GM19240 (cell line): ENCODE results near the gene ASF1B.

Source experiments
- DNase-seq: peaks from one replicate; pipeline ENCODE4 v3.0.0; 2011; ENCODE audit warnings: low spot score; ENCODE audit not compliant: insufficient read length

The ASF1B gene

DNA sequence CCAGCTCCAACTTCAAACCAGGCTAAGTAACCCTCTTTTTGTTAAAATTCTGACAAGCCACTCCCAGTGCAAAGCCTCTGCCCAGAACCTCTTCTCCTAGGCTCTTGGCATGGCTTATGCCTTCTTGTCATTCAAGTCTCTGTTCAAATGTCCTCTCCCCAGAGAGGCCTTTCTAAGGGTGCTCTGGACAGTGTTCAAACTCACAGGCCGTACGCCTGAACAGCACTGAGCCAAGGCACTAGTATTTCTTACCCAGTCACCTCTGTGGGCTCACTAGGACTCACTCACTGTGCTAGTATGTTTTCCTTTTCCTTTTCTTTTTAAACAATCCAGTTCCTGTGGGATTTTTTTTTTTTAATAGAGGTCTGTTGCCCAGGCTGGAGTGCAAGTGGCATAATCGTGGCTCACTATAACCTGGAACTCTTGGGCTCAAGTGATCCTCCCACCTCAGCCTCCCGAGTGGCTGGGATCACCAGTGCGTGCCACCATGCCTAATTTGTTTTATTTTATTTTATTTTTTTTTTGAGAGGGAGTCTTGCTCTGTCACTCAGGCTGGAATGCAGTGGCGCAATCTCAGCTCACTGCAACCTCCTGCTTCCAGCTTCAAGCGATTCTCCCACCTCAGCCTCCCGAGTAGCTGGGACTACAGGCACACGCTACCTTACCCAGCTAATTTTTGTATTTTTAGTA, 2.3 kb upstream of the ASF1B start:
- no peak for DNase-seq

DNA sequence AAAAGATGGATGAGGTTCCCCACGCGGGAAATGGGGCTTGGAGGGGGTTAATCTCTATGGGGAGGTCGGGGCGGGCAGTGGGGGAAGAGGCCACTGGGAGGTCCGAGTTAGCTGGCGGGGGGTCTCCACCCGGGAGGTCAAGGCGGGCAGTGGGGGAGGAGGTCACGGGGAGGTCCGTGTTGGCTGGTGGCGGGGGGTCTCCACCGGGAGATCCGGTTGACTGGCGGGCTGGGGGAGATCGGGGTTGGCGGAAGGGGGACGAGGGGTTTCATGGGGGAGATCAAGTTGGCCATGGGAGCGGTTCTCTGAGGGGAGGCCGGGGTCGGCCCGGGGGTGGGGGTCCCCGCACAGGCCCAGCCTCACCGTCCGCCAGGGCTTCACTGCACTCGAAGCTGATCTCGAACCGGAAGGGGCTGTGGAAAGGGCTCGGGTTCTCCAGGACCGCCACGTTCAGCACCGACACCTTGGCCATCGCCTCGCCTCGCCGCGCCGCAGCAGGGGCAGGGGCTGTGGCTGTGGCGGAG, 342 bp downstream of the ASF1B start:
- no peak for DNase-seq

DNA sequence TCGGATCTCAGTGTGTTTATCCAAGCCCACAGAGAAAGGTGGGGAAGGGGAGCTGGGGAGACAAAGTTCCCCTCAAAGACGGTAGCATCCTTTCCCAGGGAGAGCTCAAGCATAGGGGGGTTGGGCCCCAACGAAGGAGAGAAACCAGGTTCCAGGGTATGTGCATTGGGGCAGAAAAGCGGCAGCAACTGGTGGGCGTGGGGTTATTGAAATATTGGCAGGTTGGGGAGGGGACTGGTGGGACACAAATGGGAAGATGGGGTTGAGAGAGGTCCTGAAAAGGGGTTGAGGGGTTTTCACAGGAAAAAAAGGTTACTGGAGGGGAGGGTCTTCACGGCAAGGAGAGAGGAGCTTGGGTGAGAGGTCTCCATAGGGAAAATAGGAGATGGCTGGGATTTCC, 1.0 kb downstream of the ASF1B start:
- no peak for DNase-seq

DNA sequence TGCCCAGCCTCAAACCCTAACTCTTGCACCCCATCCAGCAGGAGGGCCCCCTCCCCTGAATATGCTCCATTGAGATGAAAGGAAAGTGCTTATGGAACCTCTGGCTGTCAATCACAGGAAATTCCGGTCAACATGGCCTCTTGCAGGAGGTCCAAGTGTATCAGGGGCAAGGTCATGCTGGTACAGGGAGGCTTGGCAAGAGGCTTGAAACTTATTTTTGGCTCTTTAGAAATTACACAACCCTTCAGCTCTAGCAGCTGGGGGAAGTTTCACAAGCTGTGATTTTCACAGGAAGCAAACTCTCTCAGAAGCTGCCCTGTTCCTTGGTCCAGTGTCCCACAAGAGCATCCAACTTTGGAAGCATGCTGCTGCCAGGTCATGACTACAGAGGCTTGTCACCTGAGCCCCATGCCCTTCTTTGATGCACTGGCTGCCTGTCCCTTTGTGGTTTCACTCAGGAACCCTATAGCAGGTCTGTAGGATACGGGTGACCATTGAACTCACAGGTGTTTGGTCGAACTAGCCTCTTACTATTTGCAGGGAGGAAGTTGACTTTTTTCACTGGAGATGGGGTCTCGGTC, 8.4 kb downstream of the ASF1B start:
- DNase-seq, result no peak

DNA sequence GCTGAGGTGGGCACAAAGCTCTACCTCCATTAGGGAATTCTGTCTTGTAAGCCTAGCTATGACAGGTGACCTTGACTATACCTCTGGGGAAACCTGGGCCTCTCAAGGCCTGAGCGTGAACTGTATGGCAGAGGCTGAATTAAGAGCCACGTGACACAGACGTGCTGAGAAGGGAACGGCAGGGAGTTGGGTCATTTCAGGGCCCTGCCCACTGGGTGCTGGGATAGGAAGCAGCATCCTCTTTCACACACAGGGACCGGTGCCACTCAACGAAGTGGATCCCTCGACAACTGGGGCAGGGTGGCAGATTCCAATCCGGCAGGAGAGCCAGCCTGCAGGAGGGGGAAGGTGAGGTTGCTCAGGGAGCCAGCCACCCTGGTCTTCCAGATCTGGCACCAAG, 9.2 kb downstream of the ASF1B start:
- DNase-seq, result no peak

DNA sequence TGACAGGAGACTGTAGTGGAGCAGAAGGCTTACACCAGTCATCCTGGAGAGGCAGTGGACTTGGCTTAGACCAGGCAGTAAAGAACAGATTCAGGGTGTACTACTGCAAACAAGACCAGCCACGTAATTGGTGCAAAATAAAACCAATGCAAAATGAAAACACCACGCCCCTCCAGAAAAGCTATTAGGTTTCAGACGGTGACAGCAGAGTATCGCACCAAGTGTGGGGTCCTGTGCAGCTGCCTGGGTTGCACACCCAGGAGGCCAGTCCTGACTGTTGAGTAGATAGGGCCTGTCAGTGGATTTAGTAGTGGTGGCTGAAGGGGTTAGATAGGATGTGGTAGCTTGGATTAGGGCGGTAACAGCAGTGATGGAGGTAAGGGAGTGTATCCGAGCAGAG, 13.5 kb downstream of the ASF1B start:
- DNase-seq, result no peak

DNA sequence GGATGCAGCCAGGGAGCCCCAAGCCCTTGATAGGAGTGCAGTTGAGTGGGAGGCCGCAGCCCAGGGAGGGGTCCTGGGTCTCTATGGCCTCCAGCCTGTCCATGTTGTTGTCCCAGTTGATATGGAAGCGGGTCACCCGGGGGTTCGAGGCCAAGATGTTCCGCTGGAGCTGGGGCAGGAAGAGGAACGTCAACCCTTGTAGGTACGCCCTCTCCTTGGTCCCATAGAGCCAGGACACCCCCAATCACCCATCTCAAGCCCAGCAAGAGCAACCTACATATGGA, 15.9 kb downstream of the ASF1B start:
- no peak for DNase-seq

DNA sequence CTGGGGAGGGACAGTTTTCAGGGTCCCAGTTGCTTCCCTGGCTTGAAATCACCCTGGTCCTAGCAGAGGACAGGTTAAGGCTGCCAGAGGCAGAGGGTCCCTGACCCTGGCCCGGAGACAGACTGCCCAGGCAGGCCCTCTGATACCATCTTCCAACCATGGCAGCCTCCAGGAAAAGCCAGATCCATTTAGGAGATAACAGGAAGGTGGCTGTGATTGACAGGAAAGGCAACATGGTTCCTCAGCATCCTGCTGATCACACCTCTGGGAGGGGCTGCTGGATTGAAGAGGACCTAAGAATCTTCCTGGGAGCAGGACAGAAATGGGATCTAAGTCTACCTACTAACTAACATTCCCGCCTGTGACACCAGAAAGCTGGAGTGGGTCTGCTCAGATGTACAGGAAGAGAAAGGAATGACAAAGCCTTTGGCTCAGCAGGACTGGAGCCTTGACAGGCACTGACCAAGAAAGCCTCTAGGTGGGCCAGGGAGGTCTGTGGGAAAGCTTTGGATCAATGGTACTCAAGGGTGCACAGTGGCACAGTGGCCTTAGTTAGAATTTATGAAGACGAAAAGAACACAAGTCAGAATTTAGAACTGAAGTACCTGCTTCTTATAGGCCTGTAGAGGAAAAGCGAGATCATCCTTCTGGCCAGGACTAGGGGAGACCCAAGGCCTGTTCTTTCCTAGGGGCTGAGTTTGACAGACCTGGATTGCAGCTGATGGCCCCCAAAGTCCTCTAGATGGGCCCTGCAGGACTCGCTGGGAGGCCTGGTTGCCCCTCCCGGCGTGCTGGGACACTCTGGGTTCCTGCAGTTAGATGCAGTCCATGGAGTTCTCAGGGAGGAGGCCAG, 16.5 kb downstream of the ASF1B start:
- DNase-seq, result no peak

DNA sequence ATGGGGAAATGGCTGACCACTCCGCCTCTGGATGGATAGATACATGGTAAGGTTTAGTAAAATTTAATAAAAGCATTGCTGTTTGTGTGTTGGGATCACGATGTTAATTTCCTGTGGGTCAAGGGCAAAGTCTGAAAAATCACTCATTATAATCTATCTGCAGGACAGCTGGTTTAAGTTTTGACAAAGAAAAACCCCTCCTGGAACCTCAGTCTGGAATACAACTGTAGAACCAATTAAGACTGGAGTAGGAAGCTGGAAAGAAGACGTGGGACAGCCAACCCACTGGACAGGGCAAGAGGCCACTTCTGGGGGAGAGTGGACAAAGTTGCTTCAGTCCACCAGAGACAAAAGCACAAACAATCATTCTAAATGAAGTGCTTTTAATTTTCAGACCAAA, 17.2 kb downstream of the ASF1B start:
- DNase-seq, result no peak

DNA sequence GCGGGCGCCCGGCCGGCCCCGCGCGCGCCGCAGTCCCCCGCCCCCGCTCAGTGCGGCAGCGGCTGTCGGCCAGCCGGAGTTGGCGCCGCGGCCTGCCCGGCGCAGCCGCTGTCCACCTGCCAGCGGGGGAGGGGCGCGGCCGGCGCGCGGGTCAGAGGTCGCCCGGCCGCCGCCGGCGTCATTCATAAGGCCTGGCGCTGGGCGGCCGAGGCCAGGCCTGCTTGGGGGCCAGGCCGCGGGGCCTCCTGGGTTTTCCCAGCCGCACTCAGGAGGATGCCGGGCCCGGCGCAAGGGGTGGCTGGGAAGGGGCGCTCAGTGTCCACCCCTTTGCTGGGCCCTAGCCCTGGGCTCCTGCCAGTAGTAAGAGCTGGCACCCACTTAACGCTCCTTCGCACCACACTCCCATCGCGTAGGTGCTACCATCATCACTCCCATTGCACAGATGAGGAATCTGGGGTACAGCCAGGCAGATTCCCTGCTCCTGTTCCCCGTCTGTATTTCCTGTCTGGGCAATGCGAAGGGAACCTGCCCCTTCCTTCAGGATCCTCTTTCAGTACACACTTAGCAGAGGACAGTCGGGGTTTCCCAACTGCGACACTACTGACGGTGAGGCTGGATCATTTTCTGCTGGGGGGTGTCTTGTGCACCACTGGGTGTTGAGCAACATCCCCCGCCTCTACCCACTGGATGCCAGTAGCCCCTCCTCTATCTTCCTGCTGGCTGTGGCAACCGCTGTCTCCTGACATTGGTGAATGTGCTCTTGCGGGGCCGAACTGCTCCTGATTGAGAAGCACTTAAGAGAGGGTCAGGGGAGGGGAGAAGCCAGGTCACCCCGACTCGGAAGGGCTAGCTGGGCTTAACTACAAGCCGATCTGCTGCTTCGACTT, 18.0 kb downstream of the ASF1B start:
- DNase-seq, result no peak

DNA sequence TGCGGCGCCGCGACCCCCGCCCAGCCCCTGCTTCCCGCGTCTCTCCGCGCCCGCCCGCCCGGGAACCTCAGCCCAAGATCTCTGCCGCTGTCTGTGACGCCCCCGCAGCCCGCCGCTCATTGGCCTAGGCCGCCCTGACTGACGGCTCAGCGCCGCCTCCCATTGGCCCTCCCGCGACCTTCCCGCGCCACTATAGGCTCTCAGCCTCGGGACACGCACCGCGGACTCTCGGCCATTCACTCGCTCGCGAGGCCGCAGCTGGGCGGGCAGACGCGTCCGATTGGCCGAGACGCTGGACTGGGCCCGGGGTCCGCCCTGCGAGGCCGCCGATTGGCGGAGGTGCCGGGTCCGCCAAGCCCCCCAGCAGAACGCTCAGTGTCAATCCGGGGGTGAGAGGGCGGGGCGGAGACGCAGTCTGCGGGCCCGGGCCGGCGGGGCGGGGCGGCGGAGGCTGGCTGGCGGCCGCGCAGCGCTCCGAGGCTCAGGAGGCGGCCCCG, 18.7 kb downstream of the ASF1B start, which contains the start of gene PRKACA:
PRKACA (minus strand) TSS at position 95 of the 497 bp plus-strand sequence. CDS start 215 bp downstream, outside the sequence.
- DNase-seq, result peak; percentile 99

DNA sequence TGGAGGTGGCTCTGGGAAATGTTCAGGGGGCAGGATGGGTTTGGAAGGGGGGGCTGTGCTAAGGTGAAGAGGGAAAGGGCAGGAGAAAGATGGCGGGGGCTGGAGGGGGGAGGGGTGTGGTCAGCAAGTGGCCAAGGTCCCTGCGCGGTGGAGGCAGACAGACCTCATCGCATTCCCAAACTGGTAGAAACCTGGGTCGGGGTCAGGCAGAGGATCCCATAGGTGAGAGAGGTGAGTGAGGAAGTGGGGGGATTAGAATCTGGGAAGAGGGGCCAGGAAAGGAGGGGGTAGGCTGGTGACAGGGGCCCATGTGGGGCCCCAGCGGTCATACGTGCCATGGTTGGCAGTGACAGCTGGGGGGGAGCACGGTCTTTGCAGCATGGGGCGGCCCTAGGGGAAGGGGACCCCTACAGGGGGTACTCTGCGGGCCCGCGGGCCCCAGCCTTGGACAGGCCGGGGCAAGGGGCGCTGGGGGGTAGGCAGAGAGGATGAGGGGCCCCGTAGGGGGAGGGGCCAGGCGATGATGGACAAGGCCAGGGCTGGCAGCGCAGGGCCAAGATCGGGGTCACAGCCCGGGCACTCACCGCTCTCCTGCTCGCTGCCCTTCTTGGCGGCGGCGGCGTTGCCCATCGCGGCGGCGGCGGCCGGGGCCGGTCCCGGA, 19.3 kb downstream of the ASF1B start:
- DNase-seq, result no peak

DNA sequence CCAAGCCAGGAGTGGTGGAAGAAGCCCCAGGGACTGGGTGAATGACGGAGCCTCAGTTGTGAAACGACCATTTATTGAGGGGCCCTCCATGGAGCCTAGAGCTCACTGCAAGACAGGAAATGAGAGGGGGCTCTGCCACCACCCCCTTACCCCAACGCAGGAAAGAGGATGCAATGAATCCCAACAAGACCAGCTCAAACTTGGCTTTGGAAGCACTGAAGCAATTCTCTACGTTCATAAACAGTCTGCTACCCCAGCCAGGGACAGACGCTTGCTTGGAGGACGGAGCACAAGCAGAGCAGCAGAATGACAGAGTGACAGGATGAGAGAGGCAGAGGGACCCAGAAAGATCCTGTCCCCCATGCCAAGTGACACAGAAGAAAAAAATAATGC, 19.9 kb downstream of the ASF1B start:
- no peak for DNase-seq

DNA sequence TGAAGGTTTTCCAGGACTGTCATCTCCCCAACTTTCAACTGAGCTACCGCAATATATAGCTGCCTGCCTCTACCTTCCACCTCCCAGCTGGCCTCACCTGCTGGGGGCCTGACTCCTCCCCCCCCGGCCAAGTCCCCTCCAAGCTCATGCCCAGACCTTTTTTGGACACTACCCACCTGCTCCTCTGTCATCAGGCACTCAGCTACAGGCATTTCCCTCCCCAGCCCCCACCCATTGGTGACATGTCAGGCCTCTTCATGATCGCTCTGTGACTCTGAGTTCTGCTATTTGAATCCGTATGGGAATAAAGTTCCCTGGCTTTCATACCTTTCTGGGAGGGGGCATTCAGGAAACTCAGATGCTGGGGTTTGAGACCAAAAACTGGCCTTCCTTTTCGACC, 20.6 kb downstream of the ASF1B start:
- no peak for DNase-seq

DNA sequence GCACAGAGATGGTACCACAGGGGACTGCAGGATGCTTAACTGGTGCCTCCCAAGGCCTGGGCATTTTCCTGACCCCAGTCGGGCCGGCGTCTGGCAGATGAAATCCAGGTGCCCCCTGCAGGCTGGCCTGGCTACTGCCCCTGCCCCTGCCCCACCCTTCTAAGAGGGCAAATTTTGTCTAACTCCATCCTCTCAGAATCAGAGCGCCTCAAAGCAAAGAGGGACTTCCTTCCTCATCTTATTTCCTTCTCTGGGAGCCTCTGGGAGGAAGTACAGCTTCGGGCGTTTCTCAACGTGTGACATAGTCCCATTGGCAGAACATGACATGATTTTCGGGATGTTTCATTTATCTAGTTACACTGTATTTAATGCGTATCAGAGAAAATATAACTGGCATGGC, 21.5 kb downstream of the ASF1B start:
- no peak for DNase-seq

DNA sequence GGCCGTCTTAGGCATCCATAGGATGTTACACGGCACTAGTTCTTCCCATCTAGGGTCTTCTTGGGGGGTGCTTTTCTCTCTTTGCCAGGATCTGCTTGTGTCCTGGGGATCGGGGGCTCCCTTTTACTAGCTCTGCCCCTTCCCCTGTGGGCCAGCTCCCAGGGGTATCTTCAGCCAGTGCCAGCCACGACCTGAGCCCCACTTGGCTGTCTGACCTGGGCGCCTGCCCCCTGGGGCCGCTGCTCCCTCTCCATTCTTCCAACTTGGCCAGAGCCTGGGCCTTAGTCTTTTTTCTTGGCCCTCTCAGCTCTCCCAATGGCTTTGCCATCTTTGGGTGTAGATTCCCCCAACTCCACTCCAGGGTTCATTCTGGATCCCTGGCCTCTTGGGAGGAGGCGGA, 21.9 kb downstream of the ASF1B start:
- no peak for DNase-seq

DNA sequence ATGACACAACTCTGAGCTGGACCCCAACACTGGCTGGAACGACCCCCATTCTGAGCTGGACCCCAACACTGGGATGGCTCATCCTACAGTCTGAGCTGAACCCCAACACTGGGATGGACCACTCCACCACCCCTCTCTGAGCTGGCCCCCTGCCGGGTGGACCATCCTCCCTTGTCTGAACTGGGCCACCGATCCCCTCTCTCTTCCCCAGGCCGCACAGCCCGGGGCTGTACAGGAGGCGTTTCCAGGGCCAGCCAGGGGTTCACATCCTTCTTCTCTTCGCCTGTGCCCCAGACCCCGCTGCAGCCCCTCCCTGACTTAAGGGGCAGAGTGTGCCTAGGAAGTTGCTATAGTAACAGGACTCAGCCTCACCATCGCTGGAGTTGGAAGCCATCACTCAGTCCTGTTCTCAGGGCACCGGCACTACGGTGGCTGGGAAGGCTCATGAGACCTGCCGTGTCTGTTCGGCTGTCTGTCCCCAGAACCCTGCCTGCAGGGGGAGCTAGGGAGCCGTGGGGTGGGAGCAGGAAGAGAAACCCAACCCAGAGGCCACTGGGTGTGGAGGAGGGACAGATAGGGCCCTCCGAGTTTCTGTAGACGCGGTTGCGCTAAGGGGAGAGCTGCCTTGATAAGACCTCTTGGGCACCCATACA, 22.5 kb downstream of the ASF1B start:
- DNase-seq, result no peak

DNA sequence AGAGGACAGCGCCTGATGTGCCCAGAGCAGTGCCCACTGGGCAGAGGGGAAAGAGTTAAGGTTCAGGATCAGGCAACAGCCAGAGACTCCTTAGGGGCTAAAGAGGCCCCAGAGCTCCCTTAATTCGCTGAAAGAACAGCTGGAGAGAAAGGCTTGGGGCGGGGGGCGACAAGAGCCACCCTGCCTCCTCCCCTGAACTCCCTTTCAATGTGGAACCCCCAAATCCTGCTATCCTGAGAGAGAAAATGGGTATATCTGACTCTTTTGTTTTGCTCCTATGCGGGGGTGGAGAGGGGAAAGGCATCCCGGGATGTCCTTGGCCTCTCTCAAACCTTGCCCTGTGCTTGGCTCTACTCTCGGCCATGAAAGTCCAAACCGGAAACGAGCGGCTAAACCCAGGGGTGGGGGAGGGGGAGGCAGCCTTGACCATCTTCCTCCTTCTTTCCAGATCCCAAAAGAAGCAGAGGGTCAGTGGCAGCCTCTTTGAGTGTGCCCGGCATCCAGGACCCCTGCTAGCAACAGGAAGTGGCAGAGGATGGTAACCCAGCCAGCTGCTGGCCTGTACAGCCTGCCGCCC, 23.5 kb downstream of the ASF1B start:
- no peak for DNase-seq

DNA sequence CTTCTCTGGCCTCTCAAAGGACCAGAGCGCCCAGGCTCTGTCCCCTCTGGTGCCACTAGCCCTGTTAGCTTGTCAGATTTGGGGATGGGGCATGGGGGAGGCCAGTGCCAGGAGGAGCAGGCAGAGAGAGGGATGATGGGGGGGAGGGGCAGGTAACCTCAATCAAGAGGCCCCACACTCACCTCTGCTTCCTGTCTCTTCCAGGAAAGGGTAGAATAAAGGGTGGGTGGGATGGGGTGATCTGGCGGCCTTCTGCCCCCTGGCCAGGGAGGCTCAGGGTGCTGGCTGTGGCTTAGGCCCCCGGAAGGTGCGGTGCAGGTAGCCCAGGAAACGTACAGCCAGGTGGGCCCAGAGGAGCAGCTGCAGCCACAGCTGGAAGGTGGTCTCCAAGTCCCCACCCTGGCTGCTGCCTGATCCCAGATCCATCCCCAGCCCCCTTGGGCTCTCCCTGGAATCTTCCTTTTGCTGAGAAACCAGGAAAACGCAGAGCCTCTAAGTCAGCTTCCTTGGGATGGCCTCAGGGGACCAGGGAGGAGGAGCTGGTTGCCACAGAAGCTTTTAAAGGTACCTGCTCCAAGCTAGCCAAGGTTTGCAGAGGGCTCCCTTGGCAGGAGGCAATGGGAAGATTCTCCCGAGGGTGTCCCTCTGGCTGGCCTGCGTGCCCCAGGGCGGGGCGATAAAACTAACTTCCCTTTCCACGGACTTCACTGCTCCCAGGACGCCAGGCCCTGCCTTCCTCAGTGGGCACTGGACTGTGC, 24.2 kb downstream of the ASF1B start:
- no peak for DNase-seq
